Measurements from ENCODE around the gene PLEKHA7.

PLEKHA7 gene

GRCh38 chr11:16933756-16934603 lies 80.2 kb downstream of the PLEKHA7 start:
- H3K4me3 ChIP-seq (ENCODE audit: low read depth, low read length) = no peak overlapping the region
- no peak overlapping the region for H3K27ac ChIP-seq
- H3K27me3 ChIP-seq (ENCODE audit: insufficient read depth, low read depth, severe bottlenecking) = no peaks in the 10 kb centered on the region
- H3K36me3 ChIP-seq = no peaks in the 10 kb centered on the region; the same call in 1 of the 2 replicates
- no peaks in the 10 kb centered on the region for H3K9me3 ChIP-seq (ENCODE audit: severe bottlenecking)
- DNase-seq = no peak
- TF ChIP-seq, protein P1, sequence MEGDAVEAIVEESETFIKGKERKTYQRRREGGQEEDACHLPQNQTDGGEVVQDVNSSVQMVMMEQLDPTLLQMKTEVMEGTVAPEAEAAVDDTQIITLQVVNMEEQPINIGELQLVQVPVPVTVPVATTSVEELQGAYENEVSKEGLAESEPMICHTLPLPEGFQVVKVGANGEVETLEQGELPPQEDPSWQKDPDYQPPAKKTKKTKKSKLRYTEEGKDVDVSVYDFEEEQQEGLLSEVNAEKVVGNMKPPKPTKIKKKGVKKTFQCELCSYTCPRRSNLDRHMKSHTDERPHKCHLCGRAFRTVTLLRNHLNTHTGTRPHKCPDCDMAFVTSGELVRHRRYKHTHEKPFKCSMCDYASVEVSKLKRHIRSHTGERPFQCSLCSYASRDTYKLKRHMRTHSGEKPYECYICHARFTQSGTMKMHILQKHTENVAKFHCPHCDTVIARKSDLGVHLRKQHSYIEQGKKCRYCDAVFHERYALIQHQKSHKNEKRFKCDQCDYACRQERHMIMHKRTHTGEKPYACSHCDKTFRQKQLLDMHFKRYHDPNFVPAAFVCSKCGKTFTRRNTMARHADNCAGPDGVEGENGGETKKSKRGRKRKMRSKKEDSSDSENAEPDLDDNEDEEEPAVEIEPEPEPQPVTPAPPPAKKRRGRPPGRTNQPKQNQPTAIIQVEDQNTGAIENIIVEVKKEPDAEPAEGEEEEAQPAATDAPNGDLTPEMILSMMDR (IDR thresholded peaks at IDR 0.05; ENCODE audit: low read depth, low read length) = no peak

GRCh38 chr11:16933291-16933690 lies 80.9 kb downstream of the PLEKHA7 start:
- Histone ChIP-seq H3K9me3 (ENCODE audit: severe bottlenecking) (no peaks in the 10 kb centered on the region), H3K27me3 (ENCODE audit: insufficient read depth, low read depth, severe bottlenecking) (no peaks in the 10 kb centered on the region), H3K36me3 (no peaks in the 10 kb centered on the region), H3K4me3 (ENCODE audit: low read depth, low read length) (no peak overlapping the region), H3K27ac (no peak overlapping the region)
- TF ChIP-seq, protein P1 (IDR thresholded peaks at IDR 0.05; ENCODE audit: low read depth, low read length) = no peak
- no peak for DNase-seq

DNA sequence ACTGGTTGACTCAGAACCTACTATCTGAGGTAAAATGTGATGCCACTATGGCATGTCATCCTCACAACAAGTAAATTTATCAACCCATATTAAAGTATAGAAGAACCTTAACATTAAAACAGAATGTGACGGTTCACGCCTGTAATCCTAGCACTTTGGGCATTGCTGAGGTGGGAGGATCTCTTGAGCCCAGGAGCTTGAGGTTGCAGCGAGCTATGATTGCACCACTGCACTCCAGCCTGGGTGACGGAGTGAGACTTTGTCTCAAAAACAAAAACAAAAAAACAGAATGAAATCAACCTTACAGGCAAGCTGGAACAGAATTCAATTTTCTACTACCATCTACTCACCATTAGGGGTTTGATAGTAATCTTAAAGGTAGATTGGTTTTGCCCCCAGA lies 86.2 kb downstream of the PLEKHA7 start:
- H3K36me3 ChIP-seq = no peaks in the 10 kb centered on the region
- no peak overlapping the region for H3K4me3 ChIP-seq (ENCODE audit: low read depth, low read length)
- TF ChIP-seq, protein P1 (IDR thresholded peaks at IDR 0.05; ENCODE audit: low read depth, low read length) = no peak
- H3K27ac ChIP-seq = no peak overlapping the region
- DNase-seq = no peak
- no peaks in the 10 kb centered on the region for H3K9me3 ChIP-seq (ENCODE audit: severe bottlenecking)
- no peaks in the 10 kb centered on the region for H3K27me3 ChIP-seq (ENCODE audit: insufficient read depth, low read depth, severe bottlenecking)

GRCh38 chr11:16926883-16927626 lies 87.2 kb downstream of the PLEKHA7 start:
- TF ChIP-seq, protein P1 (IDR thresholded peaks at IDR 0.05; ENCODE audit: low read depth, low read length) = no peak
- no peaks in the 10 kb centered on the region for H3K27me3 ChIP-seq (ENCODE audit: insufficient read depth, low read depth, severe bottlenecking)

GRCh38 chr11:16925561-16926065 lies 88.6 kb downstream of the PLEKHA7 start:
- H3K27ac ChIP-seq = no peak overlapping the region
- H3K9me3 ChIP-seq (ENCODE audit: severe bottlenecking) = no peaks in the 10 kb centered on the region
- H3K4me3 ChIP-seq (ENCODE audit: low read depth, low read length) = no peak overlapping the region
- no peaks in the 10 kb centered on the region for H3K36me3 ChIP-seq
- no peaks in the 10 kb centered on the region for H3K27me3 ChIP-seq (ENCODE audit: insufficient read depth, low read depth, severe bottlenecking)
- no peak for DNase-seq
- TF ChIP-seq, protein P1 (IDR thresholded peaks at IDR 0.05; ENCODE audit: low read depth, low read length) = no peak

More at GRCh38 chr11:16926883-16927626, 87.2 kb downstream of the PLEKHA7 start:
- H3K27ac ChIP-seq = no peak overlapping the region
- no peak overlapping the region for H3K4me3 ChIP-seq (ENCODE audit: low read depth, low read length)
- no peaks in the 10 kb centered on the region for H3K9me3 ChIP-seq (ENCODE audit: severe bottlenecking)
- DNase-seq = no peak
- H3K36me3 ChIP-seq = no peaks in the 10 kb centered on the region

Data from WERI-Rb-1 (cell line).